NT2/D1 (cell line): ENCODE data around the gene CLCN4.

Experiments used
- SUZ12 ChIP-seq: IDR thresholded peaks from 2 replicates; pipeline ENCODE4 v1.6.1; 2011; ENCODE audit not compliant: insufficient read length, insufficient read depth; ENCODE audit errors: extremely low read depth
- YY1 ChIP-seq: IDR thresholded peaks from 2 replicates; pipeline ENCODE4 v1.6.1; 2011; ENCODE audit not compliant: insufficient read length, insufficient read depth

DNA sequence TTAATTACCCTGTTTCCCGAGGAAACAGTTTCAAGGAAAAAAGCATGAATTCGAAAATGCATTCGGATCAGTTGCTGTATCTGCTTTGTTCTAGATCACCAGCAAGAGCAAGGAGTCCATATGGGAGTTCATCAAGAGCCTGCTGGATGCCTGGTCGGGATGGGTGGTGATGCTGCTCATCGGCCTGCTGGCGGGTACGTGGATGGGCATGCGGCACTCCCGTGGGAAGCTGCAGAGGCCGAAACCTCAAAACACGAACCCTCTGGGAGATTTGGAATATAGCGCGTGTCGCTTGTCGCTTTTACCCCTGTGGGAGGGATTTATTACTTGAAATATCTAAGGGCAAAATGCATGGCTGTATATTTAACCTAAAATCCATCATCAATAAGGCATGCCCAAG lies 30.6 kb downstream of the CLCN4 start:
- TF ChIP-seq YY1 (no peak), SUZ12 (no peak)
